NT2/D1 (cell line): ENCODE data around the gene GRAMD1B.

Source experiments
- DNase-seq: peaks from one replicate; pipeline ENCODE4 v3.0.0-alpha.2; 2011; ENCODE audit warnings: low read depth, low spot score
- H3K27me3 ChIP-seq: 2 replicates; pipeline ENCODE4 v1.6.0; 2011; ENCODE audit warnings: mild to moderate bottlenecking; ENCODE audit not compliant: insufficient read length, insufficient read depth
- H3K36me3 ChIP-seq: 2 replicates; pipeline ENCODE4 v1.6.1; 2011; ENCODE audit warnings: mild to moderate bottlenecking, low read length, mixed read lengths; ENCODE audit not compliant: insufficient read depth, insufficient read length
- H3K4me1 ChIP-seq: 2 replicates; pipeline ENCODE4 v1.5.1; 2011; ENCODE audit not compliant: insufficient read depth, insufficient read length
- H3K4me3 ChIP-seq: 2 replicates; pipeline ENCODE4 v1.5.1; 2011; ENCODE audit warnings: low read depth; ENCODE audit not compliant: insufficient read length
- H3K9ac ChIP-seq: 2 replicates; pipeline ENCODE4 v1.6.0; 2011; ENCODE audit warnings: low read depth; ENCODE audit not compliant: insufficient read length
- H3K9me3 ChIP-seq: 2 replicates; pipeline ENCODE4 v1.5.1; 2011; ENCODE audit warnings: mild to moderate bottlenecking, low read length; ENCODE audit not compliant: insufficient read depth
- SUZ12 ChIP-seq: IDR thresholded peaks from 2 replicates; pipeline ENCODE4 v1.6.1; 2011; ENCODE audit not compliant: insufficient read length, insufficient read depth; ENCODE audit errors: extremely low read depth
- YY1 ChIP-seq: IDR thresholded peaks from 2 replicates; pipeline ENCODE4 v1.6.1; 2011; ENCODE audit not compliant: insufficient read length, insufficient read depth
- ZNF274 ChIP-seq: IDR thresholded peaks from 2 replicates; pipeline ENCODE4 v1.6.1; 2011; ENCODE audit warnings: mild to moderate bottlenecking, low read depth, low read length

Gene GRAMD1B

DNA sequence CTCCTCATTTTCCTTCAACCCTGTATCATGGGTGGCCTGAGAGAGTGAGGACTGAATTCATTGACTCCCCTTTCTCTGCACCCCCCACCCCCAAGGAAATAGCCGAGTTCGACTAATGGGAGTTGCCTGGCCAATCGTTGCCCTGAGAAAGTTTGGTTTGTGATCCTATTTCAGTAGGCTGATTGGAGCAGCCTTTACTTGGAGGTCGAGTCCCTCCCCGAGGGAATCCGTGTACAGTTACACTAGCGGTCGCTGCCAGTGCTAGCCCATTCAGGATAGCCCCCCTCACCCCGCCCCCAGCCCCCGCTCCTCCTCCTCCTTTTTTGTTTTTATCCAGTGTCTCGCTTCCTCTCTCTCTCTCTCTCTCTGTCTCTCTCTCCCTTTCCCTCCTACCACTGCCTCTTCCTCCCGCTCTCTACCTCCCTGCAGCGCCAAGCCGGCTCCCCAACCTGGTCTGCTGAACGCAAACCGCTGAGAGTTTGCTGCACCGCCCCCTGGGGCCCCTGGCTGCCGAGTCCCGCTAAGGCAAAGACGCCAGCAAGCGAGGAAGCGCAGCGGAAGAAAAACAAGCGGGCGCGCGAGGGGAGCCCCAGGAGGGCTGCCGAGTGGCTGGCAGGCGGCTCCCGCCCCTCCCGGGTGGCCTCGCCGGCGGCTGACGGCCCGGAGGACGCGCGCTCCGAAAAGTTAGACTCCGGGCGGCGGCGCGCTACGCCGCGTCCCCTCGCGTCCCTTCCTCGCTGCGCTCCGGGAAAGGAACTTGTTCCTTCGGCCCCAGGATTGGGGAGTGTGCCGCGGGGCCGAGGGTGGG is at the start of gene GRAMD1B:
TSS of gene GRAMD1B (plus strand) at position 357 of the 808 bp plus-strand sequence. CDS start 524 bp downstream, outside the sequence.
- peaks cover 8% of the 10 kb centered on the region for H3K4me1 ChIP-seq
- H3K27me3 ChIP-seq, result peaks cover 1% of the 10 kb centered on the region
- peak within 1 kb of the TSS; percentile 88 for H3K9ac ChIP-seq
- peak within 1 kb of the TSS; percentile 89 for H3K4me3 ChIP-seq
- no peaks in the 10 kb centered on the region for H3K9me3 ChIP-seq
- TF ChIP-seq SUZ12 (no peak), YY1 (no peak), ZNF274 (no peak)
- no peaks in the 10 kb centered on the region for H3K36me3 ChIP-seq
- peak; percentile 79 for DNase-seq

DNA sequence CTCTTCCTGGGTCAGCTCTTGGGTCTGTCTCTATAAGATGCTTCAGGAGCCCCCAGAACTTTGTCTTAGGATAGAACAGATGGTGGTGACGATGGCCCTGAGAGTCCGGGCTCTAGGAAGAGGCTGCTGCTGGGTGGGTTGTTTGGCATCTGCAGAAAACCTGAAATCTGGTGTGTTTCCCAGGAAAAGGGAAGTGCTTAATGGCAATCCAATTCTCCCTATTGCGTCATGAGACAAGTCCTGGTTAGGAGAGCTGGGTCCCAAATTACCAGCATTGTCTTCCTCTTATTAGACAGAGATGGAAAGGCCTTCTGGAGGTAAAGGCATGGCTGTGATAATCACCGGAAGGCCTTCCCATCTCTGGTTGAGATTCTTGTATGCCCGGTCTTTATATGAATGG is 48.9 kb upstream of the GRAMD1B start:
- no peaks in the 10 kb centered on the region for H3K27me3 ChIP-seq
- TF ChIP-seq ZNF274 (no peak), YY1 (no peak), SUZ12 (no peak)
- no peaks in the 10 kb centered on the region for H3K9me3 ChIP-seq
- no peaks in the 10 kb centered on the region for H3K36me3 ChIP-seq
- no peak overlapping the region for H3K4me3 ChIP-seq
- H3K9ac ChIP-seq, result no peak overlapping the region
- no peak for DNase-seq
- H3K4me1 ChIP-seq, result no peaks in the 10 kb centered on the region

DNA sequence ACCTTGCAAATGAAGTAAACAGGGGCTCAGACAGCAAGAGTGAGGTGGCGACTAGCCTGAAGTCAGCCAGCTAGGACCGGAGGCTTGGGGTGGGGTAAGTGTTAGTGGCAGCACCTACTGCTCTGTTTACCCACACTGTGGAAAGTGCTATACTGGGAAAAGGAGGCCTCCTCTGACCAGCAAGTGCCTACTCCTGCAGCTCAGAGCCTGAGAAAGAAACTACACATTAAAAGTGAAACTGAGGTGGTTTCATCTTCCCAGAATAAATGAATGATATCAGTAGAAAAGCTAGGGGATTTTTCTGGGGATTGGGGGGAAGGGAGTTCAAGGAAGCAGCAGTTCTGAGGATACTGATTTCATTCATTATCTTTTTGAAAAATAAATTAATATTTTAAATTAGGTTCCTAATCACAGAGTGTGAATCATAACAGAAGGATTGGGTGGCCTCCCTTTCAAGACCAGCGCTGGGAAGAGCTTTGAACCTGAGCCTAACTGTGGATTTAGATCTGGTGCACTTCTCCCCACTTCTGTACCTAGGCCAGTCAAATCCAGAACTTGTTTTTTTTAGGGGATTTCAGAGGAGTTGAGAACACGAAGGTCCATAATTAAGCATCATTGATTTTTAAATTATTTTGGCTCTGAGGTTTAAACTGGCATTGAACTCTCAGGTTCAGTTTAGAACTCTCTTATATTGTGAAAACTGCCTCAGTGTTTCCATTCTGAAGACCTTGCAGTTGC is 48.1 kb upstream of the GRAMD1B start:
- no peak for TF ChIP-seq SUZ12
- H3K36me3 ChIP-seq, result no peaks in the 10 kb centered on the region
- H3K27me3 ChIP-seq, result no peaks in the 10 kb centered on the region
- no peak for DNase-seq
- H3K9me3 ChIP-seq, result no peaks in the 10 kb centered on the region
- no peak overlapping the region for H3K9ac ChIP-seq
- no peak overlapping the region for H3K4me3 ChIP-seq
- no peaks in the 10 kb centered on the region for H3K4me1 ChIP-seq

DNA sequence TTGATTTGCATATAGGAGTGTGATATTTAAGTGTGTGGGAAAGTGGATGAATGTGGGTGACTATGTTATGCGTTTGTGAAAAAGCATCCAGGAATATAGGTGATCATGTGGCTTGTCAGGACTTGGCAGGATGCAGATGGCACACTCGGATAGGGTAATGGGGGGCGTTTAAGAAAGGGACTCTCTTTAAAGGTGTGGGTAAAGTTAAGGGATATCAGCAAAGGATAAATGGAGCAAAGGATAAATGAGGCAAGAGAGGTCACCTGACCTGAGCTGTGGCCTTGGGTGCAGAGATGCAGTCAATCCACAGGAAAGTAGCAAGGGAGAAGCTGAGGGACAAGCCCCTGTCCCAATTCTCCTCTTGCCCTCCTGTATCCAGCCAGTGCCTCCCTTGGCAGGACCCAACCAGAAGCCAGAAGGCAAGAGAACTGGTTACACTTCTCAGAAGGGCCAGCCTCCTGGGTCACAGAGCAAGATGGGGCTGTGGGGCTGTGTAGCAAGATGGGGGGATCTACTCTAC is 47.5 kb upstream of the GRAMD1B start:
- DNase-seq, result no peak
- H3K4me3 ChIP-seq, result no peak overlapping the region
- H3K27me3 ChIP-seq, result no peaks in the 10 kb centered on the region
- H3K9ac ChIP-seq, result no peak overlapping the region
- TF ChIP-seq YY1 (no peak), SUZ12 (no peak), ZNF274 (no peak)
- no peaks in the 10 kb centered on the region for H3K9me3 ChIP-seq
- peaks cover 3% of the 10 kb centered on the region for H3K4me1 ChIP-seq
- H3K36me3 ChIP-seq, result no peaks in the 10 kb centered on the region

DNA sequence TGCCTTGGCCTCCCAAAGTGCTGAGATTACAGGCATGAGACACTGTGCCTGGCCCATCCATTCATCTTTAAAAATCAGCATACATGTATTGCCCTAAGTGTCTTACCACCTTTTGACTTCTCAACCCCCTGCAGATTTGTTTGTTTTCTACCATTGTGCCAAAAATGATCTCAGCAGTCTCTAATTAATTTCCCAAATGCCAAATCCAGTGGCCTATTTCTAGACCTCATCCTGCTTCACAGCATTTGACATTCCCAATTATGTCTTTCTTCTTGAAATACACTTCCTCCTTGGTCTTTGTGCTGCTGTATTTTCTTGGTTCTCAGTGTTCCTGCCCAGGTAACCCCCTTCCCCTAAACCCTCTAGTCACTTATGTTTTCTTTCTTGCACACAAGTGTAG is 46.0 kb upstream of the GRAMD1B start:
- no peak for TF ChIP-seq ZNF274
- H3K9me3 ChIP-seq, result no peaks in the 10 kb centered on the region

DNA sequence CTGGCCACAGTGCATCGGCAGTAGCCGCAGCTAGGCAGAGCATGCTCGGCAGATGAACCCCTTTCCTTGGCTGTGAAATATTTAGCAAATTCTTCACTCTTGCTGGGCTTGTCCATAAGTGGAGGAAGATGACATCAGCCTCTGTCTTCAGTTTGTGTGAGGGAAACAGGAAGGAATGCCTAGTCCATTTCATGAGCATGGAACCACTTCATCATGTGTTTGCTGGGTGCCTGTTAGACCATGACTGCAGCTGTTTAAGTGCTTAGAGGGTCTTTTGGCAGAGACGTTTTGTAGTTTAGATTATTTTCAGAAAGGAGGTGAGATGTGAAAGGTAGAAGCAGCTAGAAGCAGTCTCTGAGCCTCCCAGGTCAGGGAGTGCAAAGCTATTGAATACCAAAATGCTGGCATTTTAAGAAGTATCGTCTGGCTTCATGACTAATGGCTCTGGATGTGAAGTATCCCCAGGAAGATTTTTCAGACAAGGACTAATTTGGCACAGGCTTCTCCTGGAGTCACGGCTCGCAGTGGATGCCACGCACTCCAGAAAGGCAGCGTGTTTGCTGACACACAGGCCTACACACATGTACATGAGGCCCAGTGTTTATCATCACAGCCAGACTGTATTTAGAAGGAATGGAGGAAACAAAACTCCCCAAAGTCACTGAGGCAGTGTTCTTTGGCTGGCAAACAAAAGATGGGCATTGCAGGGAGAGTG is 43.1 kb upstream of the GRAMD1B start:
- no peak overlapping the region for H3K9ac ChIP-seq
- H3K36me3 ChIP-seq, result no peaks in the 10 kb centered on the region
- no peaks in the 10 kb centered on the region for H3K9me3 ChIP-seq
- H3K27me3 ChIP-seq, result no peaks in the 10 kb centered on the region
- TF ChIP-seq YY1 (no peak), SUZ12 (no peak), ZNF274 (no peak)
- H3K4me3 ChIP-seq, result no peak overlapping the region
- DNase-seq, result no peak
- H3K4me1 ChIP-seq, result peaks cover 3% of the 10 kb centered on the region

More for the DNA sequence above, 46.0 kb upstream of the GRAMD1B start:
- H3K9ac ChIP-seq, result no peak overlapping the region
- H3K4me3 ChIP-seq, result no peak overlapping the region
- H3K4me1 ChIP-seq, result peaks cover 3% of the 10 kb centered on the region
- H3K27me3 ChIP-seq, result no peaks in the 10 kb centered on the region
- H3K36me3 ChIP-seq, result no peaks in the 10 kb centered on the region
- DNase-seq, result no peak

DNA sequence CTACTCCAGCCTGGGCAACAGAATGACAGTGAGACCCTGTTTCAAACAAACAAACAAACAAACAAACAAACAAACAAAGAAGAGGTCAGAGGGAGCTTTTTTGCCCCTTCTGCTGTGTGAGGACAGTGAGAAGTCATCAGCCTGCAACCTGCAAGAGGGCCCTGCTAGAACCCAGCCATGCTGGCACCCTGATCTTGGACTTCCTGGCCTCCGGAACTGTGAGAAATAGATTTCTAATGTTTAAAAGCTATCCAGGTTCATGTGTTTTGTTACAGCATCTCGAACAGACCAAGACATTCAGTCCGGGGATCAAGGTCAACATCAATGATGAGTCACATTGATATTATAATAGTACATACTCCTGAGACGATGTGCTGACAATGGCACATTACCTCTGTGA is 41.4 kb upstream of the GRAMD1B start:
- Histone ChIP-seq H3K9ac (no peak overlapping the region), H3K9me3 (no peaks in the 10 kb centered on the region), H3K36me3 (no peaks in the 10 kb centered on the region), H3K4me3 (no peak overlapping the region), H3K27me3 (no peaks in the 10 kb centered on the region), H3K4me1 (peaks cover 3% of the 10 kb centered on the region)
- no peak for TF ChIP-seq YY1
- no peak for TF ChIP-seq SUZ12
- no peak for TF ChIP-seq ZNF274
- no peak for DNase-seq
